K562 (cell line): ENCODE data around the gene FOXS1. TPM values are rescaled to one million over a fixed set of nuclear protein-coding genes. Genes with fewer than 3 reads are reported as not detected.

Experiments
- BCL6 ChIP-seq: fragments of 250-450 bp; sonication (Bioruptor Pico); IDR thresholded peaks from 2 replicates; pipeline ENCODE4 v1.4.0; 2020
- BRD4 ChIP-seq: fragments of 200-600 bp; sonication (generic); IDR thresholded peaks from 2 replicates; pipeline ENCODE4 v1.6.1; 2017; ENCODE audit warnings: inconsistent platforms
- E2F4 ChIP-seq: sonication (generic); formaldehyde crosslinking; IDR thresholded peaks from 2 replicates; pipeline ENCODE4 v1.8.0; 2022; ENCODE audit warnings: mild to moderate bottlenecking, low read depth, missing genetic modification reagents
- E2F5 ChIP-seq: sonication (generic); formaldehyde crosslinking; IDR thresholded peaks from 2 replicates; pipeline ENCODE4 v1.8.0; 2022; ENCODE audit warnings: mild to moderate bottlenecking, missing genetic modification reagents
- E2F6 ChIP-seq, 2 experiments: IDR thresholded peaks; 2 replicates each; pipeline ENCODE4 v1.6.1; 2011; ENCODE audit warnings: borderline replicate concordance in 1 of 2, control low read depth in 1 of 2, low read depth in 1 of 2, low read length in 1 of 2, mild to moderate bottlenecking in 1 of 2, mixed read lengths in 1 of 2, moderate library complexity in 1 of 2; ENCODE audit not compliant: insufficient read depth in 1 of 2, insufficient read length in 1 of 2, poor library complexity in 1 of 2, severe bottlenecking in 1 of 2; ENCODE audit errors: extremely low read depth in 1 of 2
- EP300 ChIP-seq: IDR thresholded peaks from 2 replicates; pipeline ENCODE4 v1.6.1; 2012; ENCODE audit warnings: low read length, improper control_type of control experiment
- HDAC2 ChIP-seq: fragments of 450-650 bp; IDR thresholded peaks from 2 replicates; pipeline ENCODE4 v1.6.1; 2016; ENCODE audit warnings: mild to moderate bottlenecking
- RBM22 ChIP-seq: fragments of 200-400 bp; formaldehyde crosslinking; IDR thresholded peaks from 2 replicates; pipeline ENCODE4 v1.6.1; 2018; ENCODE audit warnings: low read length, low read depth; ENCODE audit not compliant: poor library complexity, severe bottlenecking
- SMARCE1 ChIP-seq: fragments of 450-650 bp; IDR thresholded peaks from 2 replicates; pipeline ENCODE4 v1.7.1; 2016; ENCODE audit warnings: mild to moderate bottlenecking
- TAF7 ChIP-seq: fragments of 450-650 bp; IDR thresholded peaks from 2 replicates; pipeline ENCODE4 v1.6.1; 2016; ENCODE audit warnings: missing genetic modification characterization, missing compliant biosample characterization
- THRB ChIP-seq: fragments of 450-650 bp; formaldehyde crosslinking; conservative IDR thresholded peaks from 2 replicates; pipeline ENCODE4 v1.4.0; 2022; ENCODE audit warnings: mild to moderate bottlenecking, missing genetic modification characterization
- VEZF1 ChIP-seq: fragments of 200-800 bp; sonication (Bioruptor generic); IDR thresholded peaks from 2 replicates; pipeline ENCODE4 v1.6.1; 2017; ENCODE audit warnings: missing genetic modification characterization, missing compliant biosample characterization
- XRCC5 ChIP-seq: fragments of 200-400 bp; formaldehyde crosslinking; IDR thresholded peaks from 2 replicates; pipeline ENCODE4 v1.6.1; 2017; ENCODE audit warnings: low read depth, mild to moderate bottlenecking, low read length
- ZKSCAN3 ChIP-seq: fragments of 250-450 bp; sonication (Bioruptor Pico); IDR thresholded peaks from 2 replicates; pipeline ENCODE4 v1.4.0; 2020
- ZKSCAN8 ChIP-seq: fragments of 200-800 bp; sonication (Bioruptor generic); IDR thresholded peaks from 2 replicates; pipeline ENCODE4 v1.6.1; 2016; ENCODE audit warnings: missing genetic modification characterization, missing compliant biosample characterization
- ZNF146 ChIP-seq: IDR thresholded peaks from one replicate; pipeline ENCODE4 v1.6.1; 2018; ENCODE audit warnings: missing compliant biosample characterization; ENCODE audit not compliant: unreplicated experiment
- ZNF280B ChIP-seq: fragments of 250-450 bp; sonication (Bioruptor Pico); IDR thresholded peaks from 2 replicates; pipeline ENCODE4 v1.5.1; 2021; ENCODE audit warnings: mild to moderate bottlenecking
- ZNF41 ChIP-seq: fragments of 250-450 bp; sonication (Bioruptor Pico); conservative IDR thresholded peaks from 2 replicates; pipeline ENCODE4 v1.4.0; 2020; ENCODE audit warnings: mild to moderate bottlenecking
- ZNF584 ChIP-seq: fragments of 200-800 bp; sonication (Bioruptor generic); IDR thresholded peaks from 2 replicates; pipeline ENCODE4 v1.6.1; 2016; ENCODE audit warnings: low read depth, mild to moderate bottlenecking, missing genetic modification characterization, missing compliant biosample characterization
- ZNF696 ChIP-seq: fragments of 250-450 bp; sonication (Bioruptor Pico); conservative IDR thresholded peaks from 2 replicates; pipeline ENCODE4 v1.4.0; 2020; ENCODE audit warnings: mild to moderate bottlenecking, moderate library complexity
- polyA plus RNA-seq, 8 experiments: library from polyadenylated mRNA; depleted of rRNA in 4 of 8; stranded (reverse) in 5 of 8; unstranded in 3 of 8; fragments of >200 nt; fragmentation: Nextera tagmentation in 2 of 8; fragmentation: Illumina TruSeq in 1 of 8; extraction: Ambion mirVana in 2 of 8; extraction: Trizol in 1 of 8; gene quantifications; 2 replicates each; pipeline versions ENCODE4 v1.2.1 to v1.2.3, GENCODE V29; 2011 to 2014; ENCODE audit warnings: inconsistent platforms in 1 of 8, missing spikeins in 1 of 8
- total RNA-seq, 7 experiments: library from RNA; depleted of rRNA in 6 of 7; stranded (reverse); fragments of >200 nt in 6 of 7; fragmentation: Illumina TruSeq in 2 of 7; extraction: Trizol in 2 of 7; gene quantifications; 2 replicates each; pipeline versions ENCODE4 v1.2.1 to v1.2.3, GENCODE V29; 2011 to 2021; ENCODE audit warnings: low replicate concordance in 1 of 7

Gene FOXS1
- total and polyA plus RNA-seq, 9 of the 15 experiments (the other 6 are each of a cell fraction or from before 2014, with no cell fraction given), result not detected

- TF ChIP-seq E2F6 (IDR thresholded peaks at IDR 0.05; ENCODE audit: borderline replicate concordance in 1 of 2, extremely low read depth in 1 of 2, insufficient read depth in 1 of 2, insufficient read length in 1 of 2, low read depth in 1 of 2, low read length in 1 of 2, poor library complexity in 1 of 2, severe bottlenecking in 1 of 2), result peak; percentile 48 to 52
- no peak for TF ChIP-seq ZNF41
- peak; percentile 79; the same call in 1 of the 2 replicates for TF ChIP-seq HDAC2
- no peak for TF ChIP-seq E2F4 (CRISPR knock-in tag)
- TF ChIP-seq BRD4, result no peak
- TF ChIP-seq ZNF280B (CRISPR knock-in tag), result no peak
- TF ChIP-seq ZKSCAN3, result no peak
- no peak for TF ChIP-seq BCL6
- no peak for TF ChIP-seq SMARCE1
- TF ChIP-seq VEZF1, result peak; percentile 98
- TF ChIP-seq ZNF146 (CRISPR knock-in tag), result no peak
- 0 out of 2 replicates have a peak, but pooled peaks have one; percentile 35 for TF ChIP-seq E2F5 (CRISPR knock-in tag)
- no peak for TF ChIP-seq ZNF696 (CRISPR knock-in tag)
- no peak for TF ChIP-seq THRB (CRISPR knock-in tag)
- TF ChIP-seq RBM22, result peak; percentile 89
- no peak for TF ChIP-seq ZNF584 (CRISPR knock-in tag)
- no peak for TF ChIP-seq XRCC5
- no peak for TF ChIP-seq TAF7 (tag)
- TF ChIP-seq ZKSCAN8, result no peak
- no peak for TF ChIP-seq EP300
Measured at GRCh38 chr20:31879143-31879987, 34.0 kb upstream of the FOXS1 start (continued).
